HCT116 (cell line): ENCODE measurements around the gene KCNK16. TPM values are rescaled to one million over a fixed set of nuclear protein-coding genes. Genes with fewer than 3 reads are reported as not detected.

Experiments
- ATAC-seq: fragments of 200-7000 bp; cut with Tn5 transposase; 2 replicates; pipeline ENCODE4 v1.9.1; 2020; ENCODE audit warnings: mild to moderate bottlenecking, moderate library complexity
- BruUV-seq: library from RNA; stranded (reverse); fragments of 400-500 nt; replicated peaks from 2 replicates; lab custom pipeline; 2021; lab: Mats Ljungman, UMichigan
- CTCF ChIA-PET: fragments of 300-600 bp; sonication (Branson Sonifier 250); formaldehyde crosslinking; loops from one replicate; lab custom pipeline; 2021; ENCODE audit warnings: antibody characterized with exemption; lab: Charles Lee
- POLR2A ChIA-PET: fragments of 300-600, 350-600 bp; sonication (Branson Sonifier 250); formaldehyde crosslinking; loops from one replicate; lab custom pipeline; 2021; ENCODE audit warnings: antibody characterized with exemption; lab: Charles Lee
- RAD21 ChIA-PET, 2 experiments: fragments of 300-600 bp; sonication (Branson Sonifier 250); formaldehyde crosslinking; loops; one replicate each; lab custom pipeline; 2023; ENCODE audit warnings: low total read pairs in 2 of 2; ENCODE audit not compliant: uncharacterized antibody in 2 of 2, unreplicated experiment in 2 of 2, low non-redundant PET in 1 of 2; lab: Charles Lee
- DNase-seq: peaks from one replicate; pipeline ENCODE4 v3.0.0-alpha.2; 2010; ENCODE audit warnings: low read depth, low spot score
- H2AFZ ChIP-seq: fragments of 200-600 bp; shearing (Covaris generic), sonication (generic); 2 replicates; pipeline ENCODE4 v1.6.1; 2017; ENCODE audit warnings: low read depth, mixed run types, mixed read lengths, antibody characterized with exemption, low read length; ENCODE audit not compliant: poor library complexity, severe bottlenecking
- H3K27ac ChIP-seq: 2 replicates; pipeline ENCODE4 v1.5.1; 2012; ENCODE audit warnings: low read depth, low read length
- H3K27me3 ChIP-seq: fragments of 200-600 bp; sonication (generic); 2 replicates; pipeline ENCODE4 v1.6.1; 2016; ENCODE audit warnings: mixed run types, low read length, mixed read lengths; ENCODE audit not compliant: insufficient read depth
- H3K36me3 ChIP-seq, 2 experiments: fragments of 200-500 bp in 1 of 2; fragments of 200-600 bp in 1 of 2; sonication (Bioruptor generic) in 1 of 2; sonication (generic) in 1 of 2; 2 replicates each; pipeline versions ENCODE4 v1.5.1 to v1.6.1; 2014 to 2016; ENCODE audit warnings: low read length in 2 of 2, inconsistent platforms in 1 of 2, mixed read lengths in 1 of 2, mixed run types in 1 of 2; ENCODE audit not compliant: insufficient read depth in 2 of 2, control insufficient read depth in 1 of 2
- H3K4me1 ChIP-seq, 2 experiments: fragments of 200-600 bp in 1 of 2; sonication (generic) in 1 of 2; 2 replicates each; pipeline versions ENCODE4 v1.5.1 to v1.6.1; 2012 to 2017; ENCODE audit warnings: low read length in 2 of 2, inconsistent platforms in 1 of 2, mild to moderate bottlenecking in 1 of 2, mixed read lengths in 1 of 2, mixed run types in 1 of 2, moderate library complexity in 1 of 2; ENCODE audit not compliant: insufficient read depth in 2 of 2, control insufficient read depth in 1 of 2
- H3K4me2 ChIP-seq: fragments of 200-600 bp; sonication (generic); 2 replicates; pipeline ENCODE4 v1.6.1; 2017; ENCODE audit warnings: mixed run types, low read length, mixed read lengths
- H3K4me3 ChIP-seq, 2 experiments: fragments of 200-600 bp in 1 of 2; sonication (generic) in 1 of 2; replicated peaks in 1 of 2; 2 replicates each; pipeline ENCODE4 v1.5.1; 2011 to 2016; ENCODE audit warnings: low read length in 2 of 2, control low read depth in 1 of 2, low read depth in 1 of 2, mild to moderate bottlenecking in 1 of 2, mixed read lengths in 1 of 2, mixed run types in 1 of 2
- H3K79me2 ChIP-seq: fragments of 200-600 bp; sonication (generic); 2 replicates; pipeline ENCODE4 v1.6.1; 2017; ENCODE audit warnings: mild to moderate bottlenecking, mixed run types, low read length, moderate library complexity, mixed read lengths; ENCODE audit not compliant: insufficient read depth
- H3K9ac ChIP-seq: fragments of 200-600 bp; sonication (generic); 2 replicates; pipeline ENCODE4 v1.6.1; 2016; ENCODE audit warnings: low read length, mixed read lengths
- H3K9me2 ChIP-seq: fragments of 200-600 bp; sonication (generic), shearing (Covaris generic); 2 replicates; pipeline ENCODE4 v1.6.1; 2017; ENCODE audit warnings: mixed run types, mild to moderate bottlenecking, moderate library complexity; ENCODE audit not compliant: insufficient read depth
- H3K9me3 ChIP-seq, 2 experiments: fragments of 200-500 bp in 1 of 2; fragments of 200-600 bp in 1 of 2; sonication (Bioruptor generic) in 1 of 2; sonication (generic) in 1 of 2; 2 replicates each; pipeline ENCODE4 v1.6.1; 2014 to 2017; ENCODE audit warnings: low read length in 2 of 2, mixed read lengths in 2 of 2, inconsistent platforms in 1 of 2, low read depth in 1 of 2, mild to moderate bottlenecking in 1 of 2, mixed run types in 1 of 2, moderate library complexity in 1 of 2; ENCODE audit not compliant: control insufficient read depth in 1 of 2, insufficient read depth in 1 of 2
- H4K20me1 ChIP-seq: fragments of 200-600 bp; sonication (generic), shearing (Covaris generic); 2 replicates; pipeline ENCODE4 v1.6.1; 2017; ENCODE audit warnings: mixed run types, mild to moderate bottlenecking, moderate library complexity; ENCODE audit not compliant: insufficient read depth
- CBX3 ChIP-seq: IDR thresholded peaks from 2 replicates; pipeline ENCODE4 v1.6.1; 2012; ENCODE audit warnings: low read depth
- CEBPB ChIP-seq: IDR thresholded peaks from 2 replicates; pipeline ENCODE4 v1.6.1; 2012; ENCODE audit warnings: low read depth
- EZH2phosphoT487 ChIP-seq: fragments of 200-600 bp; IDR thresholded peaks from 2 replicates; pipeline ENCODE4 v1.6.1; 2018; ENCODE audit warnings: antibody characterized with exemption, borderline replicate concordance
- JUND ChIP-seq: IDR thresholded peaks from 2 replicates; pipeline ENCODE4 v1.6.1; 2012
- RAD21 ChIP-seq: IDR thresholded peaks from 2 replicates; pipeline ENCODE4 v1.6.1; 2012; ENCODE audit warnings: low read depth, mild to moderate bottlenecking
- SIN3A ChIP-seq: IDR thresholded peaks from 2 replicates; pipeline ENCODE4 v1.6.1; 2012; ENCODE audit warnings: low read depth
- SP1 ChIP-seq: IDR thresholded peaks from 2 replicates; pipeline ENCODE4 v1.6.1; 2012; ENCODE audit warnings: low read depth
- ZBTB33 ChIP-seq: IDR thresholded peaks from 2 replicates; pipeline ENCODE4 v1.6.1; 2011; ENCODE audit warnings: mild to moderate bottlenecking, low read length, moderate library complexity; ENCODE audit not compliant: insufficient replicate concordance; ENCODE audit errors: extremely low read depth
- ZFX ChIP-seq: fragments of 450-650 bp; IDR thresholded peaks from 2 replicates; pipeline ENCODE4 v1.6.1; 2017
- intact Hi-C: fragments of 100-400 bp; cut with micrococcal nuclease; formaldehyde crosslinking; loops from 2 replicates; pipeline ENCODE4 v1.10.0; 2022
- total RNA-seq: library from RNA; stranded (reverse); gene quantifications from one replicate; pipeline ENCODE4 v1.2.1, GENCODE V29; 2021; ENCODE audit not compliant: unreplicated experiment
- TF ChIP-seq, protein P1 (sequence below), 3 experiments: fragments of 200-600 bp in 1 of 3; sonication (generic) in 1 of 3; IDR thresholded peaks in 2 of 3; conservative IDR thresholded peaks in 1 of 3; 2 replicates each; pipeline ENCODE4 v1.5.1; 2012 to 2017; ENCODE audit warnings: low read depth in 2 of 3, low read length in 2 of 3, antibody characterized with exemption in 1 of 3, borderline replicate concordance in 1 of 3, control low read depth in 1 of 3, mild to moderate bottlenecking in 1 of 3, mixed read lengths in 1 of 3, mixed run types in 1 of 3, moderate library complexity in 1 of 3; ENCODE audit not compliant: insufficient read depth in 1 of 3

KCNK16 gene
- total RNA-seq, 1 experiment from 2014 or later = not detected

- no peak for TF ChIP-seq ZBTB33
- no peak for TF ChIP-seq CBX3
- no peak for TF ChIP-seq JUND
- TF ChIP-seq RAD21 = no peak
- no peak for TF ChIP-seq CEBPB
- TF ChIP-seq, protein P1, sequence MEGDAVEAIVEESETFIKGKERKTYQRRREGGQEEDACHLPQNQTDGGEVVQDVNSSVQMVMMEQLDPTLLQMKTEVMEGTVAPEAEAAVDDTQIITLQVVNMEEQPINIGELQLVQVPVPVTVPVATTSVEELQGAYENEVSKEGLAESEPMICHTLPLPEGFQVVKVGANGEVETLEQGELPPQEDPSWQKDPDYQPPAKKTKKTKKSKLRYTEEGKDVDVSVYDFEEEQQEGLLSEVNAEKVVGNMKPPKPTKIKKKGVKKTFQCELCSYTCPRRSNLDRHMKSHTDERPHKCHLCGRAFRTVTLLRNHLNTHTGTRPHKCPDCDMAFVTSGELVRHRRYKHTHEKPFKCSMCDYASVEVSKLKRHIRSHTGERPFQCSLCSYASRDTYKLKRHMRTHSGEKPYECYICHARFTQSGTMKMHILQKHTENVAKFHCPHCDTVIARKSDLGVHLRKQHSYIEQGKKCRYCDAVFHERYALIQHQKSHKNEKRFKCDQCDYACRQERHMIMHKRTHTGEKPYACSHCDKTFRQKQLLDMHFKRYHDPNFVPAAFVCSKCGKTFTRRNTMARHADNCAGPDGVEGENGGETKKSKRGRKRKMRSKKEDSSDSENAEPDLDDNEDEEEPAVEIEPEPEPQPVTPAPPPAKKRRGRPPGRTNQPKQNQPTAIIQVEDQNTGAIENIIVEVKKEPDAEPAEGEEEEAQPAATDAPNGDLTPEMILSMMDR (IDR thresholded peaks at IDR 0.05 in 2 of 3, conservative IDR thresholded peaks at IDR 0.05 in 1 of 3; ENCODE audit: borderline replicate concordance in 1 of 3, insufficient read depth in 1 of 3, low read depth in 2 of 3, low read length in 2 of 3) = no peak
- no peak for TF ChIP-seq EZH2phosphoT487
These were observed 49.1 kb downstream of the KCNK16 start (continued) for GRCh38 chr6:39273406-39273821.

DNA sequence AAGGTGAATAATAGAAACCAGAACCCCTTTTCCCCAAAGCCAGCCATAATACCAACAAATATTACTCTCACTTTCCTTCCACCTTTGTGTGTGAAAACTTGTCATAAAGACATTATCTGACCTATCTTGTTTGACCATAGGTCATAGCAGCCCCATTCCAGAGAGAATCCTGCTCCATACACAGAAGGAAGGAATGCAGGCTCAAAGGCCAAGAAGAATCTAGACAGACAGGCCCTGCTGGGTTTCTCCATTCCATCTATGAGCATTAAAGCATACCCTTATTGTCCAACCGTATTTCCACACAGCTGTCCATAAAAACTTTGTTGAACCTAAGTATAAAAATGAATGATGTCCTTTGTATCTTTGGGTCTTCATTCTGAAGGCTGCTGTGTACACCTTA lies 52.5 kb downstream of the KCNK16 start:
- Histone ChIP-seq H3K9me2 (no peaks in the 10 kb centered on the region), H3K36me3 (no peaks in the 10 kb centered on the region), H3K4me2 (no peak overlapping the region), H3K9ac (no peak overlapping the region), H3K79me2 (no peaks in the 10 kb centered on the region), H3K27me3 (no peaks in the 10 kb centered on the region), H3K4me1 (no peaks in the 10 kb centered on the region), H3K4me3 (no peak overlapping the region), H4K20me1 (no peaks in the 10 kb centered on the region), H2AFZ (no peak overlapping the region), H3K27ac (no peak overlapping the region), H3K9me3 (no peaks in the 10 kb centered on the region)
- ChIA-PET CTCF (no interaction called here), POLR2A (no interaction called here), RAD21 (no interaction called here)
- DNase-seq (no peak), ATAC-seq (no peak)
- TF ChIP-seq SIN3A (no peak), ZFX (no peak), SP1 (no peak), CBX3 (no peak)
- BruUV-seq = no TSS peak
- intact Hi-C loops = no loop called here
